GM12878 (cell line): ENCODE data around the gene CDH4. TPM values are rescaled to one million over a fixed set of nuclear protein-coding genes. Genes with fewer than 3 reads are reported as not detected.

Experiments used
- ATF7 ChIP-seq: fragments of 450-650 bp; IDR thresholded peaks from 2 replicates; pipeline ENCODE4 v1.6.1; 2016; ENCODE audit warnings: low read depth, mild to moderate bottlenecking
- BCLAF1 ChIP-seq: fragments of 450-650 bp; IDR thresholded peaks from 2 replicates; pipeline ENCODE4 v1.6.1; 2017; ENCODE audit warnings: antibody characterized with exemption, mild to moderate bottlenecking, moderate library complexity
- EZH2 ChIP-seq: IDR thresholded peaks from 2 replicates; pipeline ENCODE4 v1.6.1; 2012; ENCODE audit warnings: low read depth, mild to moderate bottlenecking, control low read depth, inconsistent platforms, low read length, borderline replicate concordance; ENCODE audit not compliant: control insufficient read depth
- POU2F2 ChIP-seq: IDR thresholded peaks from 3 replicates; pipeline ENCODE4 v1.6.1; 2011; ENCODE audit warnings: low read depth, mild to moderate bottlenecking, low read length, borderline replicate concordance
- REST ChIP-seq: IDR thresholded peaks from 2 replicates; pipeline ENCODE4 v1.6.1; 2012; ENCODE audit warnings: mild to moderate bottlenecking, low read depth, low read length
- TARDBP ChIP-seq: IDR thresholded peaks from 2 replicates; pipeline ENCODE4 v1.6.1; 2016; ENCODE audit warnings: borderline replicate concordance
- TBL1XR1 ChIP-seq: IDR thresholded peaks from 2 replicates; pipeline ENCODE4 v1.6.1; 2012; ENCODE audit warnings: low read depth, low read length, improper control_type of control experiment
- TCF12 ChIP-seq: IDR thresholded peaks from 2 replicates; pipeline ENCODE4 v1.6.1; 2011; ENCODE audit warnings: low read depth, mild to moderate bottlenecking, low read length
- YBX1 ChIP-seq: fragments of 450-650 bp; IDR thresholded peaks from 2 replicates; pipeline ENCODE4 v1.6.1; 2016; ENCODE audit warnings: antibody characterized with exemption
- ZNF592 ChIP-seq: fragments of 450-650 bp; IDR thresholded peaks from 2 replicates; pipeline ENCODE4 v1.6.1; 2017; ENCODE audit warnings: mild to moderate bottlenecking, moderate library complexity
- polyA plus RNA-seq, 11 experiments: library from polyadenylated mRNA; depleted of rRNA in 4 of 11; unstranded in 6 of 11; stranded (reverse) in 5 of 11; fragments of >200 nt; fragmentation: Nextera tagmentation in 4 of 11; fragmentation: Illumina TruSeq in 1 of 11; extraction: Ambion mirVana in 4 of 11; extraction: Trizol in 1 of 11; gene quantifications; 1 replicate in 1 of 11; 2 replicates in 10 of 11; pipeline versions ENCODE4 v1.2.1 to v1.2.3, GENCODE V29; 2011 to 2016; ENCODE audit warnings: inconsistent platforms in 2 of 11, missing spikeins in 2 of 11, low read depth in 1 of 11
- total RNA-seq, 4 experiments: library from RNA; depleted of rRNA in 3 of 4; stranded (reverse); fragments of >200 nt in 3 of 4; fragmentation: Illumina TruSeq in 1 of 4; extraction: Trizol in 1 of 4; gene quantifications; 2 replicates each; pipeline versions ENCODE4 v1.2.1 to v1.2.3, GENCODE V29; 2013 to 2021

The CDH4 gene
- total and polyA plus RNA-seq, 10 of the 15 experiments (the other 5 are each of a cell fraction or from before 2014, with no cell fraction given), result not detected

GRCh38 chr20:61551401-61551800 is 299.3 kb downstream of the CDH4 start (continued):
- TF ChIP-seq REST (no peak), EZH2 (no peak), TCF12 (no peak), TBL1XR1 (no peak), TARDBP (no peak), POU2F2 (no peak), BCLAF1 (no peak), ATF7 (no peak), YBX1 (no peak), ZNF592 (no peak)
